GM12878 (cell line): ENCODE data around the gene OLFM1.

Experiments
- BACH1 ChIP-seq: fragments of 450-650 bp; IDR thresholded peaks from 2 replicates; pipeline ENCODE4 v1.6.1; 2017; ENCODE audit warnings: mild to moderate bottlenecking, borderline replicate concordance
- CTCF ChIP-seq, 3 experiments: IDR thresholded peaks in 2 of 3; conservative IDR thresholded peaks in 1 of 3; 2 replicates each; pipeline ENCODE4 v1.5.1; 2011; ENCODE audit warnings: low read depth in 3 of 3, low read length in 3 of 3, mild to moderate bottlenecking in 3 of 3, control low read depth in 2 of 3, moderate library complexity in 2 of 3, inconsistent platforms in 1 of 3, mixed read lengths in 1 of 3; ENCODE audit not compliant: control insufficient read depth in 2 of 3, insufficient read depth in 1 of 3; ENCODE audit errors: extremely low read depth in 1 of 3
- JUND ChIP-seq: IDR thresholded peaks from 2 replicates; pipeline ENCODE4 v1.6.1; 2012; ENCODE audit warnings: low read depth, mild to moderate bottlenecking, low read length, improper control_type of control experiment, moderate library complexity
- MXI1 ChIP-seq: fragments of 150-350 bp; IDR thresholded peaks from 2 replicates; pipeline ENCODE4 v1.6.1; 2011; ENCODE audit warnings: low read depth, mild to moderate bottlenecking, inconsistent platforms, low read length, improper control_type of control experiment
- NR2C1 ChIP-seq: fragments of 450-650 bp; IDR thresholded peaks from 2 replicates; pipeline ENCODE4 v1.6.1; 2017; ENCODE audit warnings: antibody characterized with exemption, mild to moderate bottlenecking, moderate library complexity
- NRF1 ChIP-seq: conservative IDR thresholded peaks from 2 replicates; pipeline ENCODE4 v1.6.1; 2011; ENCODE audit warnings: mild to moderate bottlenecking, low read depth, low read length, improper control_type of control experiment
- POLR2AphosphoS5 ChIP-seq: IDR thresholded peaks from 2 replicates; pipeline ENCODE4 v1.6.1; 2011; ENCODE audit warnings: mild to moderate bottlenecking, low read length, inconsistent platforms
- USF2 ChIP-seq: IDR thresholded peaks from 2 replicates; pipeline ENCODE4 v1.6.1; 2011; ENCODE audit warnings: low read depth, low read length, improper control_type of control experiment, borderline replicate concordance

DNA sequence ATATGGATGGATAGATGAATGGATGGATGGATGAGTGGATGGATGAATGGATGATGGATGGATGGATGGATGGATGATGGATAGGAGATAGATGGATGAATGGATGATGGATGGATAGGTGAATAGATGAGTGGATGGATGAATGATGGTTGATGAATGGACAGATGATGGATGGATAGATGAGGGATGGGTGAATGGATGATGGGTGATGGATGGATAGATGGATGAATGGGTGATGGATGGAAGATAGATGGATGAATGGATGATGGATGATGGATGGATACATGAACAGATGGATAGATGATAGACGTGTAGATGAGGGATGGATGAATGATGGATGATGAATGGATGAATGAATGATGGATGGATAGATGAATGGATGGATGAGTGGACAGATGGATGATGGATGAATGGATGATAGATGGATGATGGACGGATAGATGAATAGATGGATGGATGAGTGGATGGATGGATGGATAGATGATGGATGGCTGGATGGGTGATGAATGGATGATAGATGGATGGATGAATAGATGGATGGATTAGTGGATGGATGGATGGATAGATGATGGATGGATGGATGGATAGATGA lies 53.8 kb downstream of the OLFM1 start:
- TF ChIP-seq JUND (no peak), POLR2AphosphoS5 (no peak), CTCF (IDR thresholded peaks at IDR 0.05 in 2 of 3, conservative IDR thresholded peaks at IDR 0.05 in 1 of 3; ENCODE audit: control insufficient read depth in 2 of 3, extremely low read depth in 1 of 3, insufficient read depth in 1 of 3, low read depth in 3 of 3, low read length in 3 of 3) (no peak), MXI1 (no peak), USF2 (no peak), NRF1 (no peak), NR2C1 (no peak), BACH1 (no peak)
